HAP-1 (cell line): ENCODE results near the gene RRAGD.
A peak's percentile ranks its signal among the peaks of the same experiment; 100 is the strongest.

Source experiments
- DNase-seq, 2 experiments: peaks; one replicate each; pipeline ENCODE4 v3.0.0-alpha.2; 2016 to 2020; ENCODE audit warnings: low spot score in 2 of 2
- H3K27me3 ChIP-seq: fragments of 250-450 bp; sonication (Bioruptor Pico); 2 replicates; pipeline ENCODE4 v1.5.1; 2020; ENCODE audit warnings: low read depth, mild to moderate bottlenecking, moderate library complexity
- H3K36me3 ChIP-seq: fragments of 250-450 bp; sonication (Bioruptor Pico); replicated peaks from 2 replicates; pipeline ENCODE4 v1.5.1; 2020; ENCODE audit warnings: mild to moderate bottlenecking
- H3K4me1 ChIP-seq: fragments of 250-450 bp; sonication (Bioruptor Pico); 2 replicates; pipeline ENCODE4 v1.5.1; 2020; ENCODE audit warnings: mild to moderate bottlenecking
- H3K4me3 ChIP-seq: fragments of 250-450 bp; sonication (Bioruptor Pico); 2 replicates; pipeline ENCODE4 v1.5.1; 2020; ENCODE audit warnings: mild to moderate bottlenecking, moderate library complexity
- H3K9me3 ChIP-seq: fragments of 250-450 bp; sonication (Bioruptor Pico); 2 replicates; pipeline ENCODE4 v1.5.1; 2020; ENCODE audit warnings: mild to moderate bottlenecking, moderate library complexity
- in situ Hi-C: fragments of 300-500 bp; cut with MboI; formaldehyde crosslinking; loops from 3 replicates; pipeline ENCODE4 v1.14.3; 2020; ENCODE audit warnings: low sequenced_read_pairs, inconsistent platforms, mixed read lengths

Gene RRAGD

DNA sequence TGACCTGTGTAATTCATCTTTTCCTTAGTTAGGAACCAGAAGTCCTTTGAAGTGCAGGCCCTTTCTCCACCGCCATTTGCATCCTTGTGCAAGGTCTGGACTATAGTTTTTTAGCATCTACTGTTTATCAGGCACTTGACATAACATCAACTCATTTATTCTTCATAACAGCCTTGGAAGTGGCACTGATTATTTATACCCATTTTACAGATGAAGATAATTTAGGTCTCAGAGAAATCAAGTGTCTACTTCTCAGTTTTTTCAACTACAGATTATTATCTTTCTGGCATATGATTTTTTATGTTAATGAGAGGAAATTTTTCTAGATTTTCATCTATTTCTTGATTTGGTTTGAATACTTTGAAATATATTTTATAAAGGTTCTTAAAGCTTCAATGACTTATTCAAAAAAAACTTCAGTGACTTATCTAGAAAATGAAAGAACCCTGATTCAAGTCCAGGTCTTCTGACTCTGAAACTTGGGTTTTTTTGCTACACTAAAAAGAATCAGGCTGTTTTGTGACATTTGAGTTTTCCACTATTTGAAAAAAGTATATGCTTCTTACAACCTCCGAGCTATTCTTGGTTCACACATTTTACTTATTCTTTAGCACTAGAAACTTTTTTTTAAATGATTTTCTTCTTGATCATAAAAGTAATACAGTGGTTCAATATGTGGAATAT lies 56.4 kb downstream of the RRAGD start:
- in situ Hi-C loops, result no loop called here
- Histone ChIP-seq H3K27me3 (no peaks in the 10 kb centered on the region), H3K4me3 (no peak overlapping the region), H3K9me3 (no peaks in the 10 kb centered on the region), H3K36me3 (no peaks in the 10 kb centered on the region), H3K4me1 (peaks cover 23% of the 10 kb centered on the region)
- DNase-seq, result no peak

DNA sequence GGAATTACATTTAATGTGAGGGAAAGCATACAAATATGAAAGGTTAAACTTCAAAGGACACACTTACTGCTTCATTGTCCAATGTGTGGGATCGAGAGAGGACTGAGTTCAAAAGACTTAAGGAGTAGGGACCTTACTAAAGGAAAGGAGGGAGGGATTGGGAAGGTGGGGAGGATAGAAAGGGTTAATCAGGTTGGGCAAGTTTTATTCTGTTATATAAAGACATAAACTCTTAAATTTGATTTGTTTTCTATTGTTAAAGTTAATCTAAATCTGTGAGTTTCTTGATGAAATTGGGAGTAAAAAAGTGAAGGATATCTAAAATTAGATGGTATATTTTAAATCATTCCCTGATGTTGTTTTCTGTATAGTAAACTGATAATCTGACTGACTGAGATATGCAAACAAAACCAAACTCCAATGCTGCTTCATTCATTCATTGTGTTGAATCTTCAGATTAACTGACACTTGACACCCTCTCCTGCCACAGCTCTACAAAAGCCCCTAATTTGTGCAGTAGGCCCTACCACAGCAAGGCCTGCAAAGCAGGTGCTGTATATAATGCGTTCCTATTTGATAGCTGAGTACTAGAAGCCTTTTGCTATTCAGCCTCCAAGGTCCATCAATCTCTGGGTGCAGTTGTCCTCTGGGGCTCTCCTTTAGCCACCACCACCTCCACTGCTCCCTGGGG lies 58.2 kb downstream of the RRAGD start:
- no peaks in the 10 kb centered on the region for H3K9me3 ChIP-seq
- H3K27me3 ChIP-seq, result no peaks in the 10 kb centered on the region
- H3K4me1 ChIP-seq, result peaks cover 30% of the 10 kb centered on the region
- H3K4me3 ChIP-seq, result no peak overlapping the region
- in situ Hi-C loops, result no loop called here
- H3K36me3 ChIP-seq, result no peaks in the 10 kb centered on the region
- peak; percentile 76 to 94 for DNase-seq

DNA sequence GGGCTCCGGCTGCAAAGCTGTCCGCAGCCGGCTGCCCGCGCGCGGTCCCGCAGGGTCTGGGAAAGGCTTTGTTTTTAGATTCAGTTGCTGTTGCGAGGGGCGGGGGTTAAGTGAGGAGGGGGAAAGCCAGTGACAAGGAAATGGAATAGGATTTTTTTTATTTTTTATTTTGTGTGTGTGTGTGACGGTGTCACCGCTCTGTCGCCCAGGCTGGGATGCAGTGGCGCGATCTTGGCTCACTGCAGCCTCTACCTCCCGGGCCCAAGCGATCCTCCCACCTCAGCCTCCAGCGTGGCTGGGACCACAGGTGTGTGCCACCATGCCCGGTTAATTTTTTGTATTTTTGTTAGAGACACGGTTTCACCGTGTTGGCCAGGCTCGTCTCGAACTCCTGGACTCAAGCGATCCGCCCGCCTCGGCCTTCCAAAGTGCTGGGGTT lies 58.9 kb downstream of the RRAGD start:
- H3K9me3 ChIP-seq, result no peaks in the 10 kb centered on the region
- H3K36me3 ChIP-seq, result no peaks in the 10 kb centered on the region
- in situ Hi-C loops, result no loop called here
- peak overlapping the region; percentile 61 for H3K4me3 ChIP-seq
- DNase-seq, result no peak
- H3K27me3 ChIP-seq, result no peaks in the 10 kb centered on the region
- H3K4me1 ChIP-seq, result peaks cover 30% of the 10 kb centered on the region

DNA sequence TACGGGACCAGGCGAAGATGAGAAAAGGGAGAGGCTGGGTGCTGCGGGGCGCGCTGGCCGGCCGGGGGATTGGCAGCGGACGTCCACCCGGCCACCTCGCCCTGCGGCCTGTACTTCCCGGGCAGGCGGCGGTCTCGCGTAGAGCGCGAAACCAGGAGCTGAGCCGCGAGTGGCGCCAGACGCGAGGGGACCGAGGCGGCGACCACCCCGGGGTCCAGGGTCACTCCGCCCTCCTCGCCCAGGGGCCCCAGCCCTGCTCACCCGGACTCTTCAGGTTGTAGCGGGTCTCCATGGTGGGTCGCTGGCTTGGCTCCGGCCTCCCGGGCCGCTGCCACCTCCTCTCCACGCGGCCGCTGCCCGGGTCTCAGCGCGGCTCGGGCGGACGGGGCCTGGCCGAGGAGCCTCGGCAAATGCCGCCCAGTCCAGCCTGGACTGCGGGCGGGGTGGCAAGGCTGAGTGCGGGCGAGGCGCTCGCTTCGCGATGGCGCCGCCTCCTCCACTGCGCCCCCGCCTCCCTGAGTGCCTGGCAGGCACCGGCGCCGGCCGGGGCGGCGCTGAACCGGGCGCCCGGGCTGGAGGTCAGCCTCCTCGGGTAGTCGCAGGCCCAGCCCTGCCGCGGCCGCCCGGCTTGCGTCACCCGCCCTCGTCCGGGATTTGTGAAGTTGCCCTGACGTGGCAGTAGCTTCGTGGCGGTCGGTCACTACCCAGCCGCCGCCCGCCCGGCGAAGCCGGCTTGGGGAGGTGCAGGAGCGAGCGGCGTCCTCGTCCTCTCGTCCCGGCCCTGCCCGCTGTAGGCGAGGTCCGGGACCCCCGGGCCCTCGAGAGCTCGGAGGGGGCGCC lies 59.6 kb downstream of the RRAGD start, which contains the start of gene UBE2J1:
TSS of gene UBE2J1 (minus strand) at position 445 of the 840 bp plus-strand sequence. CDS start at position 292, 153 bp downstream.
- DNase-seq, result peak; percentile 50 to 83
- Histone ChIP-seq H3K9me3 (no peaks in the 10 kb centered on the region), H3K27me3 (no peaks in the 10 kb centered on the region), H3K4me1 (peaks cover 30% of the 10 kb centered on the region), H3K4me3 (peak within 1 kb of the TSS; percentile 61), H3K36me3 (no peaks in the 10 kb centered on the region)
- in situ Hi-C loops, result no loop called here

DNA sequence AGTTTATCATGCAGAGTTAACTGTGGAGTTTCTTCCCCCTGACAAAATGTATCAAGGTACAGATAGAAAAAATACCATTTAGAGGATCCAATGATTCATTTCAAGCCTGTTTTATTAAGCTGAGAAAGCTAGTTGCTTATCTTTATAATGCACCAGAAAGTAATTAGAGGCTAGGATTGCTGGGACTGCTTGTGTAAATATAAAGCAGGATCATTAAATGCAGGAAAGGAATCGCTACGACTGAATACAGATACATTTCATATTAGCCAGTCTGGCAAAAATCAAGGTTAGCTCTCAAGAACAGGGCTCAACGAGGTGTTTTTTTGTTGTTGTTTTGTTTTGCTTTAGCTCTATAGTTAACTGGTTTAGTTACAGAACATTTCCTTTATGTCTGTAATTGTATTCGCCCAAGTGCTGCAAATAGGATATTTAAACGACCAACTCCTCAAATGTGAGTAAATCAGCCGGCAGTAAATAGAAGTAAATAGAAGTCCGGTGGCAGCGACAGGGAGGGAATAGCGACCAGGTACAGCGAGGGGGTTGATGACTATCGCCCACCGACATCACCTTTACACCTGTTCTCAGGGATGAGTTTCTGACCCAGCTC lies 60.3 kb downstream of the RRAGD start:
- Histone ChIP-seq H3K27me3 (no peaks in the 10 kb centered on the region), H3K36me3 (no peaks in the 10 kb centered on the region), H3K4me3 (peak overlapping the region; percentile 61), H3K9me3 (no peaks in the 10 kb centered on the region), H3K4me1 (peaks cover 30% of the 10 kb centered on the region)
- in situ Hi-C loops, result no loop called here
- DNase-seq, result peak in 1 of 2 experiments; percentile 25

DNA sequence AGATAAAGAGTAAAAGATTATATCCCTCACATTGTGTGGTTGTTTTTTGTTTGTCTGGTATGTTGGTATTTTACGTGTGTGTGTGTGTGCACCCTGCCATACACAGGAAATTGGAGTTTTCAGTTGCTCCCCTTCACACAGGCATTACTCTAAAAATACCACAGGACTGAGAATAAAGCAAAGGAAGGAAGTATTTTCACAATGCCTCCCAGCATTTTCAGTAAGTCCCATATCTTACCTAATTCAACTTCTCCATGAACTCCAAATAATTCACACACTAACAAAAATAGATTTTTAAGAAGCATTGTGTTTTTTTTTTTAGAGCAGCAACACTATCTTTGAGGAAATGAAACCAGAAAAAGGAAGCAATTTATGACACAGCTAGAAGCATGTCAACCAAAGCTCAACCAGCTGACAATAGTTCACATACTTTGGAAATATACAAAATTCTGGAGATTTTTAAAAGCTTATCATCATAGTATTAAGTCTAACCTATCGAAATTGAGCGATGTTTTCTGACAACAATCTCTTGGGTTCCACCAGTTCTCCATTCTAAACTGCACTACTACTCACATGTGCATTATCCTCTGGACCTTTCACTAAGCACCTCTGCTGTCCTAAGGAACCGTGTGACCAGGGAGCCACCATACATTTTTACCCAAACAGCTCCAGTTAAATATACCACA lies 61.6 kb downstream of the RRAGD start:
- no peak for DNase-seq
- Histone ChIP-seq H3K36me3 (no peaks in the 10 kb centered on the region), H3K9me3 (no peaks in the 10 kb centered on the region), H3K27me3 (no peaks in the 10 kb centered on the region), H3K4me1 (peaks cover 30% of the 10 kb centered on the region), H3K4me3 (no peak overlapping the region)
- in situ Hi-C loops, result no loop called here

DNA sequence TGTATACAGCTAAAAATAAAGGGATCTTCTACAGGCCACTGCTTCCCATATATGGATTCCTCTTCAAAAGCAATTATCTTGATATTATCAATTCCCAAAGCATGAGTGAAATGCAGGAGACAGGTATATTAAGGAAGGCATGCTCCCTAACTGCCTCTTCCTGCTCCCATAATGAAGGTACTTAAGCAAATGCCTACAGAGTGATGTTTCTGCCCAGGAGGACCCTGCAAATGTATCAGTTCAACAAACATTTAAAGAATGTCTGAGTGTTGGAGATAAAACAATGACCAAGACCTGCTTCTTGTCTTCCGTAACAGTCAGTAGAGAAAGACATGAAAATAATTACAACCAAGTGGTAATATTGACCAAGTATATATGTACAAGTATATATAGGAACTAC lies 63.7 kb downstream of the RRAGD start:
- Histone ChIP-seq H3K4me1 (peaks cover 21% of the 10 kb centered on the region), H3K4me3 (no peak overlapping the region), H3K9me3 (no peaks in the 10 kb centered on the region), H3K27me3 (no peaks in the 10 kb centered on the region), H3K36me3 (no peaks in the 10 kb centered on the region)
- in situ Hi-C loops, result no loop called here
- DNase-seq, result no peak

DNA sequence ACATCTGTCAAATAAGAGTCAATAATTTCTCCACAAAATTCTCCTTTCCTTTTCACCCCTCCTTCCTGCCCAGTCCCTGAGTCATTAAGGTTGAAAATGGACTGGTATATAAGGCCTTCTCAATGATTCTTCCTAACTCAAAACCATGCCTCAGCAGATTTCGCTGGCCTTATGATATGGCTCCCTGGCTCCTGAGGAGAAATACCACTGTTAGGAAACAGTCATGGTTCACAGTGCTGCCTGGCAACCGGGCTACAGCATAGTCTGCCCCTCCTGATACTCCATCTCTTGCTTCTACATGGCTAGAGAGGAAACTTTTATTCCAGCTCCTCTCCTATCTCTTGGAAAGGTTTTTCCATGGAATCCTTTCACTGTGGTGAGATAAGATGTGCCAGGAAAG lies 64.2 kb downstream of the RRAGD start:
- no peak for DNase-seq
- no peaks in the 10 kb centered on the region for H3K27me3 ChIP-seq
- peaks cover 15% of the 10 kb centered on the region for H3K4me1 ChIP-seq
- H3K4me3 ChIP-seq, result no peak overlapping the region
- in situ Hi-C loops, result no loop called here
- no peaks in the 10 kb centered on the region for H3K9me3 ChIP-seq
- H3K36me3 ChIP-seq, result no peaks in the 10 kb centered on the region

DNA sequence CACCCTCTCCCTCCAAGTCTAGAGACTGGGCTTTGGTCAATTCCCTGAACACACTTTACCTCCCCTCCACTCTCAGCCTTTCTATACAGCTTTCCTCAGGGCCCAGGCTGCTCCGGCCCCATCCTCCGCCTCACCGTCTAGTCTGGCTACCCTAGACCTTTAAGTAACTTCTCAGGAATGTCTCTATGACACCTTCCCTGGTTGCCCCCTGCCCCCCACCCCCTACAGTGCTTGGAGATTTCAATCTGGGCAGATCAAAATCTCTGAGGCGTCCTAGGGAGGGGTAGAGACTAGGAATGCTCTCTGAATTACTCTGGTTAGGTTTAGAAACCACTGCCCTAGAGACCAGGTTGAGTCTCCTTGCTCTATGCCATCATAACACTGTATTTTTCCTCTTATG lies 65.6 kb downstream of the RRAGD start:
- Histone ChIP-seq H3K27me3 (no peaks in the 10 kb centered on the region), H3K4me1 (peaks cover 12% of the 10 kb centered on the region), H3K4me3 (no peak overlapping the region), H3K9me3 (no peaks in the 10 kb centered on the region), H3K36me3 (no peaks in the 10 kb centered on the region)
- DNase-seq, result no peak
- in situ Hi-C loops, result no loop called here

DNA sequence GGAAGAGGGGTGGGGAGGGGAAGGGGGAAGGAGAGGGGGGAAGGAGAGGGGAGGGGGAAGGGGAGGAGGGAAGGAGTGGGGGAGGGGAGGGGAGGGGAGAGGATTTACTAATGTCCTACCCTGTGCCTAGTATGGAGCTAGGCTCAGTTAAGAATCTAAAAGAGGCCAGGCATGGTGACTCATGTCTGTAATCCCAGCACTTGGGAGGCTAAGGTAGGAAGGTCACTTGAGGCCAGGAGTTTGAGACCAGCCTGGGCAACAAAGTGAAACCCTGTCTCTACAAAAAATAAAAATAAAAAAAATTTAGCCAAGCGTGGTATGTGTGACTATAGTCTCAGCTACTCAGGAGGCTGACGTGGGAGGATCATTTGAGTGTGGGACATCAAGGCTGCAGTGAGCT lies 72.5 kb downstream of the RRAGD start:
- in situ Hi-C loops, result no loop called here
- Histone ChIP-seq H3K4me3 (no peak overlapping the region), H3K9me3 (no peaks in the 10 kb centered on the region), H3K4me1 (no peaks in the 10 kb centered on the region), H3K27me3 (no peaks in the 10 kb centered on the region), H3K36me3 (peaks cover 2% of the 10 kb centered on the region; the same call in 1 of the 2 replicates)
- no peak for DNase-seq

DNA sequence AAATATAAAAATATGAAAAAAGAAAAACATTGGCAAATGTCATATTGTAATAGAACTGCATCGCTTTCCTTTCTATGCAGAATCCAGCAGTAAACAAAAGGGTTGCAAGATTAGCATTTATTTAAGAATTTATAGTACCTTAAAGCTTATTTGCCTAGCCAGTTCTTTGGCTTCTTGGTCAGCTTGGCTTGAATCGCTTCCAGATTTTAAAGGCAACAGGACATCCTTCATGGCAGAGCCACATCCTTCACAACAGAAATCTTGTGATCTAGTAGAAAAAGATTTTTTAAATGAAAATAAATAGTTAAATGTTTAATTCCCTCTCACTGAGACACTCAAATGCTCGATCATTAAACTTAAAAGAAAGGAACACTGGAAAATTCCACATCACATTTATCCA lies 76.9 kb downstream of the RRAGD start:
- Histone ChIP-seq H3K4me1 (no peaks in the 10 kb centered on the region), H3K36me3 (peaks cover 12% of the 10 kb centered on the region), H3K9me3 (no peaks in the 10 kb centered on the region), H3K4me3 (no peak overlapping the region), H3K27me3 (no peaks in the 10 kb centered on the region)
- in situ Hi-C loops, result no loop called here
- no peak for DNase-seq

DNA sequence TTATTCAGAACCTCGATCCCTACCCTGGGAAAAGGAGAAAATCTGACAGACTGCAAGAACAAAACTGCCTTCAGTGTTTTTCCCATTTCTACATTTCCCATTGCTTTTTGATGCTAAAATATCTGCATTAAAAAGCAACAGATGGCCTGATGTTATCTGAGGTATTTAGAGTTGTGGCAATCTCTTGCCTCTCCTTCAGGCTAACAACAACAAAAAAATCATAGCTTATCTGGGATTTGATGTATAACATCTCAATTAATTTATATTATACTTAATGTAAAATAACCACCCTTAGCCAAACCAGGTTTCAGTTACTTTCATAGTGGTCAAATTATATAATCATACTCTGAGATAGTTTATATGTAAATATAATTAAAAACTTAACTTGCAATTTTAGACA lies 81.2 kb downstream of the RRAGD start:
- H3K27me3 ChIP-seq, result no peaks in the 10 kb centered on the region
- in situ Hi-C loops, result no loop called here
- no peaks in the 10 kb centered on the region for H3K4me1 ChIP-seq
- H3K9me3 ChIP-seq, result no peaks in the 10 kb centered on the region
- no peak for DNase-seq
- no peak overlapping the region for H3K4me3 ChIP-seq
- peaks cover 13% of the 10 kb centered on the region for H3K36me3 ChIP-seq

DNA sequence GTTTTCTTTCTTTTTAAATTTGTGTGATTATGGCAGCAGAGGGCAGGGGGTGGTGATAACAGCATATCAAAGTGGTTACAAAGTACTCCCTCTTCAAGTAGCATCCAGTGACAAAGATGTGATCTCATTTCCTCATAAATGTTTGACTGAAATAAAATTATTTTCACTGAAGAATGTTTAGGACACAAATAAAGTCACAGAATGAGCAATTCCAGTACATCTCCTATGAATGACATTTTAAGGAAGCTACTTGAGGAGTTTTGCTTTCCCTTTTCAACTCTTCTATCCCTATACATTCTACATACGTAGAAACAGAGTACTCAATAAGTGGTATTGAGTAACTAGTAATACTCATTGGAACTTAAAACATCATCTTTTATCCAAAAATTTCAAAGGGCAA lies 83.1 kb downstream of the RRAGD start:
- no peaks in the 10 kb centered on the region for H3K27me3 ChIP-seq
- no peaks in the 10 kb centered on the region for H3K4me1 ChIP-seq
- peaks cover 13% of the 10 kb centered on the region for H3K36me3 ChIP-seq
- DNase-seq, result no peak
- no peak overlapping the region for H3K4me3 ChIP-seq
- in situ Hi-C loops, result no loop called here
- H3K9me3 ChIP-seq, result no peaks in the 10 kb centered on the region
